ENCODE results near the gene PABPN1. TPM values are rescaled to one million over a fixed set of nuclear protein-coding genes. Genes with fewer than 3 reads are reported as not detected.

PABPN1 gene
- total and polyA plus RNA-seq, 2 of the 13 experiments (the other 11 are each of a cell fraction or from before 2014, with no cell fraction given): 233 to 524 TPM

- no TSS peak for BruUV-seq (replicated peaks)
- in situ Hi-C loops (cut with HindIII; ENCODE audit: extremely low pct_ligation_motif_present, low pct_unique_long_range_greater_than_20kb): loop anchor here (5.0 to 25.0 kb wide), 2 partner anchors 38 to 837 kb away; partner anchors contain the start of genes EMC9, FITM1, PSME1 and PSME2
- POLR2A ChIA-PET: interaction anchor here (0.6 to 18.7 kb wide), 16 partner anchors 10 to 318 kb away, joined by 3 to 1053 read pairs (median 8); partner anchors contain the start of genes ACIN1, AJUBA, AP1G2 and C14orf119
- TF ChIP-seq KIAA2018 (CRISPR knock-in tag; IDR thresholded peaks at IDR 0.05; ENCODE audit: borderline replicate concordance) (0 out of 2 replicates have a peak, but pooled peaks have one; percentile 31), ARID5B (CRISPR knock-in tag; IDR thresholded peaks at IDR 0.05) (no peak), ATF6 (CRISPR knock-in tag; conservative IDR thresholded peaks at IDR 0.05) (no peak), IRF1 (CRISPR knock-in tag; IDR thresholded peaks at IDR 0.05; ENCODE audit: low read depth) (no peak), RNF2 (conservative IDR thresholded peaks at IDR 0.05; ENCODE audit: low read depth) (no peak)
Measured at GRCh38 chr14:23299986-23300686, 21.1 kb upstream of the PABPN1 start.

More at GRCh38 chr14:23299986-23300686, 21.1 kb upstream of the PABPN1 start:
- peaks cover 48% of the 10 kb centered on the region for H3K4me1 ChIP-seq (ENCODE audit: insufficient read depth, low read length)
- H3K9me3 ChIP-seq (ENCODE audit: low read length): no peaks in the 10 kb centered on the region
- no peaks in the 10 kb centered on the region for H4K20me1 ChIP-seq (ENCODE audit: insufficient read depth, low read length)
- CTCF ChIA-PET (ENCODE audit: low intra/inter-chr PET ratio, low total read pairs): interaction anchor here (1.0 to 2.4 kb wide), 5 partner anchors 21 to 230 kb away, joined by 3 to 17 read pairs (median 3); no protein-coding TSS in a partner anchor
- DNase-seq (ENCODE audit: low spot score) (no peak), FAIRE-seq (no peak), ATAC-seq (no peak)
- intact Hi-C loops (cut with micrococcal nuclease; ENCODE audit: unreplicated experiment): loop anchor here (1.0 to 10.0 kb wide), 5 partner anchors 35 to 995 kb away; partner anchors contain the start of genes AJUBA, DCAF11, DHRS1 and NOP9
- peak overlapping the region; percentile 99 for H3K4me2 ChIP-seq (ENCODE audit: low read depth, low read length)
- no peak overlapping the region for H2AFZ ChIP-seq (ENCODE audit: low read length)
- H3K36me3 ChIP-seq (replicated peaks in 1 of 2; ENCODE audit: control insufficient read depth in 1 of 2, insufficient read depth in 2 of 2, low read length in 2 of 2): peaks cover 3% of the 10 kb centered on the region in 2 experiments; a peak in 1 of 5 replicates
- peak overlapping the region; percentile 80 for H3K9ac ChIP-seq (ENCODE audit: insufficient read depth, low read depth, low read length)
- 91% methylated on average over 10 of the region's 10 CpGs for WGBS (ENCODE audit: low lambda C conversion rate)
- H3K27me3 ChIP-seq (ENCODE audit: control insufficient read depth in 1 of 2, insufficient read depth in 2 of 2, low read length in 2 of 2): no peaks in the 10 kb centered on the region; a peak in 1 of 5 replicates
- peak overlapping the region; percentile 65 to 88 (median 75) for H3K4me3 ChIP-seq (replicated peaks in 1 of 3; ENCODE audit: insufficient read depth in 1 of 3, low read depth in 2 of 3, low read length in 3 of 3)
- peak overlapping the region; percentile 91 for H3K27ac ChIP-seq (ENCODE audit: extremely low read length, insufficient read depth, low read length)
- H3K79me2 ChIP-seq (ENCODE audit: insufficient read depth, low read length): peaks cover 4% of the 10 kb centered on the region
